NCI-H524 treated with DMSO at 0.1 percent for 48 hours (cell line): ENCODE measurements around the gene GGNBP2.
"Not testable (repeated sequence)": the region's sequence is repeated elsewhere in the genome, so short reads cannot be mapped to it uniquely, and the experiment has no call there.

Source experiments
- DNase-seq: peaks from one replicate; lab custom pipeline; 2025; lab: John Stamatoyannopoulos, UW

GGNBP2 gene

GRCh38 chr17:36544307-36545076 is at the start of gene GGNBP2:
GGNBP2 (plus strand) TSS chr17:36544919; CDS start chr17:36545725, 806 bp downstream.
- peak; percentile 26 for DNase-seq

GRCh38 chr17:36495076-36495578 is 49.6 kb upstream of the GGNBP2 start:
- DNase-seq: no peak

GRCh38 chr17:36496018-36496789 is 48.5 kb upstream of the GGNBP2 start:
- no peak for DNase-seq

GRCh38 chr17:36498155-36498554 is 46.6 kb upstream of the GGNBP2 start:
- DNase-seq: no peak

GRCh38 chr17:36498560-36499300 is 46.0 kb upstream of the GGNBP2 start:
- no peak for DNase-seq

GRCh38 chr17:36500745-36501225 is 43.9 kb upstream of the GGNBP2 start:
- no peak for DNase-seq

GRCh38 chr17:36501351-36501750 is 43.4 kb upstream of the GGNBP2 start:
- DNase-seq: no peak

- DNase-seq: no peak
Measured at GRCh38 chr17:36501963-36502362, 42.8 kb upstream of the GGNBP2 start.

- DNase-seq: no peak
Measured at GRCh38 chr17:36503456-36504155, 41.1 kb upstream of the GGNBP2 start.

- DNase-seq: no peak
Measured at GRCh38 chr17:36504156-36504545, 40.6 kb upstream of the GGNBP2 start.

GRCh38 chr17:36505171-36505570 is 39.5 kb upstream of the GGNBP2 start:
- peak; percentile 1 for DNase-seq

- DNase-seq: no peak
Measured at GRCh38 chr17:36506249-36506826, 38.4 kb upstream of the GGNBP2 start.

GRCh38 chr17:36506831-36507230 is 37.9 kb upstream of the GGNBP2 start:
- no peak for DNase-seq

GRCh38 chr17:36507266-36507665 is 37.5 kb upstream of the GGNBP2 start:
- DNase-seq: no peak

GRCh38 chr17:36508439-36508838 is 36.3 kb upstream of the GGNBP2 start:
- not testable (repeated sequence) for DNase-seq

GRCh38 chr17:36509272-36509985 is 35.3 kb upstream of the GGNBP2 start:
- no peak for DNase-seq

- no peak for DNase-seq
Measured at GRCh38 chr17:36510636-36511035, 34.1 kb upstream of the GGNBP2 start.

- DNase-seq: no peak
Measured at GRCh38 chr17:36511216-36511615, 33.5 kb upstream of the GGNBP2 start.

- DNase-seq: no peak
Measured at GRCh38 chr17:36512641-36513040, 32.1 kb upstream of the GGNBP2 start.

GRCh38 chr17:36514856-36515255 is 29.9 kb upstream of the GGNBP2 start:
- no peak for DNase-seq

GRCh38 chr17:36515837-36516236 is 28.9 kb upstream of the GGNBP2 start:
- no peak for DNase-seq
